ENCODE measurements around the gene THBS3.
"Not testable (repeated sequence)": the region's sequence is repeated elsewhere in the genome, so short reads cannot be mapped to it uniquely, and the experiment has no call there.

DNA sequence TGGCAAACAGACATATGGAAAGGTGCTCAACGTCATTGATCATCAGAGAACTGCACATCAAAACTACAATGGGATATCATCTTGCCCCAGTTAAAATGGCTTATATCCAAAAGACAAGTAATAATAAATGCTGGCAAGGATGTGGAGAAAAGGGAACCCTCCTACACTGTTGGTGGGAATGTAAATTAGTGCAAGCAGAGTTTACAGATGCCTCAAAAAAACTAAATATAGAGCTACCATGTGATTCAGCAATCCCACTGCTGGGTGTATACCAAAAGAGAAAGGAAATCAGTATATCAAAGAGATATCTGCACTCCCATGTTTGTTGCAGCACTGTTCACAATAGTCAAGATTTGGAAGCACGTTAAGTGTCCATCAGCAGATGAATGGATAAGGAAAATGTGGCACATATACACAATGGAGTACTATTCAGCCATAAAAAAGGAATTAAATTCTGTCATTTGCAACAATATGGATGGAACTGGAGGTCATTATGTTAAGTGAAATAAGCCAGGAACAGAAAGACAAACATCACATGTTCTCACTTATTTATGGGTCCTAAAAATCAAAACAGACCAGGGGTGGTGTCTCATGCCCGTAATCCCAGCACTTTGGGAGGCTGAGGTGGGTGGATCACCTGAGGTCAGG lies 51.6 kb downstream of the THBS3 start:
- not testable (repeated sequence) for TF ChIP-seq POLR2A, POLR2AphosphoS5 (IDR thresholded peaks at IDR 0.05; ENCODE audit: low read depth, low read length)

Measured in GM12891 (cell line).